ENCODE results near the gene BPGM.
A peak's percentile ranks its signal among the peaks of the same experiment; 100 is the strongest.

Gene BPGM

DNA sequence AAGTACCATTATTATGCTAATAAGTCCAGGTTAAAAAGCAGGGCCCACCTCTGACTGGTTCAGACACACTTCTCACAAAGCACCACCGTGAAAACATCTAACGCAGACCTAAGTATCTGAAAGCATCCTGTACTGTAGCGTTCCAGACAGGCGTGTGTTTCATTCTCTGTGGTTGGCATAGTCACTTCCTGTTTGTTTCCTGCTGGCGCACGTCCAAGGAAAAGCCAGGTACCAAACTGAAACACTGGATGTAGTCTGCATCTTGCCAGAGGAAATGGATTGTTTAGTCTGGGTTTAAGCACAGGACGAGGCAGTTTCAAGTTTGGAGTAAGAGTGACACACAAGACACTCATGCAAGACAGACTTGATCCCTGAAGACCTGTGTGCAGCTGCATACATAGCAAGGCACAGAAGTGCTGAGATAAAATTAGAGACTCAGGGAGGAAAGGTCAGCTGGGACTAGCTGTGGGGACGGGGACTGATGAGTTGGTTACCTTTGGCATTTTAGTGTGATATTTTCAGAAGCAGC is 23.3 kb downstream of the BPGM start (continued):
- TF ChIP-seq, protein P1, sequence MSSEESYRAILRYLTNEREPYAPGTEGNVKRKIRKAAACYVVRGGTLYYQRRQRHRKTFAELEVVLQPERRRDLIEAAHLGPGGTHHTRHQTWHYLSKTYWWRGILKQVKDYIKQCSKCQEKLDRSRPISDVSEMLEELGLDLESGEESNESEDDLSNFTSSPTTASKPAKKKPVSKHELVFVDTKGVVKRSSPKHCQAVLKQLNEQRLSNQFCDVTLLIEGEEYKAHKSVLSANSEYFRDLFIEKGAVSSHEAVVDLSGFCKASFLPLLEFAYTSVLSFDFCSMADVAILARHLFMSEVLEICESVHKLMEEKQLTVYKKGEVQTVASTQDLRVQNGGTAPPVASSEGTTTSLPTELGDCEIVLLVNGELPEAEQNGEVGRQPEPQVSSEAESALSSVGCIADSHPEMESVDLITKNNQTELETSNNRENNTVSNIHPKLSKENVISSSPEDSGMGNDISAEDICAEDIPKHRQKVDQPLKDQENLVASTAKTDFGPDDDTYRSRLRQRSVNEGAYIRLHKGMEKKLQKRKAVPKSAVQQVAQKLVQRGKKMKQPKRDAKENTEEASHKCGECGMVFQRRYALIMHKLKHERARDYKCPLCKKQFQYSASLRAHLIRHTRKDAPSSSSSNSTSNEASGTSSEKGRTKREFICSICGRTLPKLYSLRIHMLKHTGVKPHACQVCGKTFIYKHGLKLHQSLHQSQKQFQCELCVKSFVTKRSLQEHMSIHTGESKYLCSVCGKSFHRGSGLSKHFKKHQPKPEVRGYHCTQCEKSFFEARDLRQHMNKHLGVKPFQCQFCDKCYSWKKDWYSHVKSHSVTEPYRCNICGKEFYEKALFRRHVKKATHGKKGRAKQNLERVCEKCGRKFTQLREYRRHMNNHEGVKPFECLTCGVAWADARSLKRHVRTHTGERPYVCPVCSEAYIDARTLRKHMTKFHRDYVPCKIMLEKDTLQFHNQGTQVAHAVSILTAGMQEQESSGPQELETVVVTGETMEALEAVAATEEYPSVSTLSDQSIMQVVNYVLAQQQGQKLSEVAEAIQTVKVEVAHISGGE (tag by site-specific recombination; conservative IDR thresholded peaks at IDR 0.05; ENCODE audit: low read depth) = peak; percentile 70
- no peak for TF ChIP-seq ZNF394 (tag by site-specific recombination; IDR thresholded peaks at IDR 0.05; ENCODE audit: borderline replicate concordance)
- TF ChIP-seq, protein P2, sequence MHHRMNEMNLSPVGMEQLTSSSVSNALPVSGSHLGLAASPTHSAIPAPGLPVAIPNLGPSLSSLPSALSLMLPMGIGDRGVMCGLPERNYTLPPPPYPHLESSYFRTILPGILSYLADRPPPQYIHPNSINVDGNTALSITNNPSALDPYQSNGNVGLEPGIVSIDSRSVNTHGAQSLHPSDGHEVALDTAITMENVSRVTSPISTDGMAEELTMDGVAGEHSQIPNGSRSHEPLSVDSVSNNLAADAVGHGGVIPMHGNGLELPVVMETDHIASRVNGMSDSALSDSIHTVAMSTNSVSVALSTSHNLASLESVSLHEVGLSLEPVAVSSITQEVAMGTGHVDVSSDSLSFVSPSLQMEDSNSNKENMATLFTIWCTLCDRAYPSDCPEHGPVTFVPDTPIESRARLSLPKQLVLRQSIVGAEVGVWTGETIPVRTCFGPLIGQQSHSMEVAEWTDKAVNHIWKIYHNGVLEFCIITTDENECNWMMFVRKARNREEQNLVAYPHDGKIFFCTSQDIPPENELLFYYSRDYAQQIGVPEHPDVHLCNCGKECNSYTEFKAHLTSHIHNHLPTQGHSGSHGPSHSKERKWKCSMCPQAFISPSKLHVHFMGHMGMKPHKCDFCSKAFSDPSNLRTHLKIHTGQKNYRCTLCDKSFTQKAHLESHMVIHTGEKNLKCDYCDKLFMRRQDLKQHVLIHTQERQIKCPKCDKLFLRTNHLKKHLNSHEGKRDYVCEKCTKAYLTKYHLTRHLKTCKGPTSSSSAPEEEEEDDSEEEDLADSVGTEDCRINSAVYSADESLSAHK (tag by site-specific recombination; IDR thresholded peaks at IDR 0.05) = peak; percentile 91
- no peak for TF ChIP-seq ZNF391 (tag by site-specific recombination; IDR thresholded peaks at IDR 0.05; ENCODE audit: borderline replicate concordance, low read depth)
- no peak for TF ChIP-seq GLIS1 (tag by site-specific recombination; IDR thresholded peaks at IDR 0.05)
- TF ChIP-seq, protein P3, sequence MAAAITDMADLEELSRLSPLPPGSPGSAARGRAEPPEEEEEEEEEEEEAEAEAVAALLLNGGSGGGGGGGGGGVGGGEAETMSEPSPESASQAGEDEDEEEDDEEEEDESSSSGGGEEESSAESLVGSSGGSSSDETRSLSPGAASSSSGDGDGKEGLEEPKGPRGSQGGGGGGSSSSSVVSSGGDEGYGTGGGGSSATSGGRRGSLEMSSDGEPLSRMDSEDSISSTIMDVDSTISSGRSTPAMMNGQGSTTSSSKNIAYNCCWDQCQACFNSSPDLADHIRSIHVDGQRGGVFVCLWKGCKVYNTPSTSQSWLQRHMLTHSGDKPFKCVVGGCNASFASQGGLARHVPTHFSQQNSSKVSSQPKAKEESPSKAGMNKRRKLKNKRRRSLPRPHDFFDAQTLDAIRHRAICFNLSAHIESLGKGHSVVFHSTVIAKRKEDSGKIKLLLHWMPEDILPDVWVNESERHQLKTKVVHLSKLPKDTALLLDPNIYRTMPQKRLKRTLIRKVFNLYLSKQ (tag by site-specific recombination; IDR thresholded peaks at IDR 0.05; ENCODE audit: borderline replicate concordance) = no peak
- TF ChIP-seq, protein P4, sequence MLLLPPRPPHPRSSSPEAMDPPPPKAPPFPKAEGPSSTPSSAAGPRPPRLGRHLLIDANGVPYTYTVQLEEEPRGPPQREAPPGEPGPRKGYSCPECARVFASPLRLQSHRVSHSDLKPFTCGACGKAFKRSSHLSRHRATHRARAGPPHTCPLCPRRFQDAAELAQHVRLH (tag by site-specific recombination; IDR thresholded peaks at IDR 0.05) = no peak
- TF ChIP-seq, protein P5, sequence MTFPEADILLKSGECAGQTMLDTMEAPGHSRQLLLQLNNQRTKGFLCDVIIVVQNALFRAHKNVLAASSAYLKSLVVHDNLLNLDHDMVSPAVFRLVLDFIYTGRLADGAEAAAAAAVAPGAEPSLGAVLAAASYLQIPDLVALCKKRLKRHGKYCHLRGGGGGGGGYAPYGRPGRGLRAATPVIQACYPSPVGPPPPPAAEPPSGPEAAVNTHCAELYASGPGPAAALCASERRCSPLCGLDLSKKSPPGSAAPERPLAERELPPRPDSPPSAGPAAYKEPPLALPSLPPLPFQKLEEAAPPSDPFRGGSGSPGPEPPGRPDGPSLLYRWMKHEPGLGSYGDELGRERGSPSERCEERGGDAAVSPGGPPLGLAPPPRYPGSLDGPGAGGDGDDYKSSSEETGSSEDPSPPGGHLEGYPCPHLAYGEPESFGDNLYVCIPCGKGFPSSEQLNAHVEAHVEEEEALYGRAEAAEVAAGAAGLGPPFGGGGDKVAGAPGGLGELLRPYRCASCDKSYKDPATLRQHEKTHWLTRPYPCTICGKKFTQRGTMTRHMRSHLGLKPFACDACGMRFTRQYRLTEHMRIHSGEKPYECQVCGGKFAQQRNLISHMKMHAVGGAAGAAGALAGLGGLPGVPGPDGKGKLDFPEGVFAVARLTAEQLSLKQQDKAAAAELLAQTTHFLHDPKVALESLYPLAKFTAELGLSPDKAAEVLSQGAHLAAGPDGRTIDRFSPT (tag by site-specific recombination; IDR thresholded peaks at IDR 0.05) = no peak
- TF ChIP-seq YY1 (tag by site-specific recombination; IDR thresholded peaks at IDR 0.05) = no peak
- no peak for TF ChIP-seq ZNF837 (tag by site-specific recombination; IDR thresholded peaks at IDR 0.05)
- TF ChIP-seq ZFHX2 (tag by site-specific recombination; conservative IDR thresholded peaks at IDR 0.05) = no peak
- peak; percentile 74; the same call in 1 of the 2 replicates for TF ChIP-seq TRIM28 (IDR thresholded peaks at IDR 0.05; ENCODE audit: borderline replicate concordance, low read length)
- TF ChIP-seq ZNF585B (tag by site-specific recombination; IDR thresholded peaks at IDR 0.05) = no peak
- no peak for TF ChIP-seq MYNN (tag by site-specific recombination; IDR thresholded peaks at IDR 0.05; ENCODE audit: borderline replicate concordance)
- no peak for TF ChIP-seq ZNF248 (tag by site-specific recombination; IDR thresholded peaks at IDR 0.05)
- no peak for TF ChIP-seq ZIC2 (tag by site-specific recombination; IDR thresholded peaks at IDR 0.05)

DNA sequence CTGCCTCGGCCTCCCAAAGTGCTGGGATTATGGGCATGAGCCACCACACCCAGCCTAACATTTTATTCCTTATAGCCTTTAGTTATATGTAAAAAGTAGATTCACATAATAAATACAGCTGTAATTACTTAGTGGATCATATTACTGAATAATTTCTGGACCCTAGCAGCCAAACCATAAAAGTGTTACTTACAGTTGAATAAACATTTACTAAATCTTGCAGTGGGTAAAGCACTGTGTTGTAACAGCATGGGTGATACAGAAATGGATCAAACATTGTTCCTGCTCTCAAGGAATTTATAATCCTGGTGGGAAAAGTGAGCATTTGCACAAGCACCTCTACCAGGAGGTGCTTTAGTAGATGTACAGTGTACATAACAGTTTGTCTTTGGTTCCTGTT is 25.0 kb downstream of the BPGM start:
- POLR2A ChIA-PET = no interaction called here
- CTCF ChIA-PET = interaction anchor here (0.8 kb wide), 1 partner anchor 37 kb away, joined by 4 read pairs; no protein-coding TSS in a partner anchor
- Histone ChIP-seq H3K27ac (ENCODE audit: extremely low read depth, low read depth, low read length) (no peak overlapping the region), H3K4me1 (ENCODE audit: control insufficient read depth, insufficient read depth, low read length) (peaks cover 4% of the 10 kb centered on the region; the same call in 1 of the 2 replicates), H3K9me3 (ENCODE audit: control insufficient read depth, insufficient read depth, low read depth, low read length) (no peaks in the 10 kb centered on the region), H3K36me3 (ENCODE audit: control insufficient read depth in 2 of 2, insufficient read depth in 1 of 2, low read length in 2 of 2) (no peaks in the 10 kb centered on the region), H3K4me3 (ENCODE audit: low read depth, low read length) (no peak overlapping the region)
- TF ChIP-seq, protein P6, sequence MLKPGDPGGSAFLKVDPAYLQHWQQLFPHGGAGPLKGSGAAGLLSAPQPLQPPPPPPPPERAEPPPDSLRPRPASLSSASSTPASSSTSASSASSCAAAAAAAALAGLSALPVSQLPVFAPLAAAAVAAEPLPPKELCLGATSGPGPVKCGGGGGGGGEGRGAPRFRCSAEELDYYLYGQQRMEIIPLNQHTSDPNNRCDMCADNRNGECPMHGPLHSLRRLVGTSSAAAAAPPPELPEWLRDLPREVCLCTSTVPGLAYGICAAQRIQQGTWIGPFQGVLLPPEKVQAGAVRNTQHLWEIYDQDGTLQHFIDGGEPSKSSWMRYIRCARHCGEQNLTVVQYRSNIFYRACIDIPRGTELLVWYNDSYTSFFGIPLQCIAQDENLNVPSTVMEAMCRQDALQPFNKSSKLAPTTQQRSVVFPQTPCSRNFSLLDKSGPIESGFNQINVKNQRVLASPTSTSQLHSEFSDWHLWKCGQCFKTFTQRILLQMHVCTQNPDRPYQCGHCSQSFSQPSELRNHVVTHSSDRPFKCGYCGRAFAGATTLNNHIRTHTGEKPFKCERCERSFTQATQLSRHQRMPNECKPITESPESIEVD (tag by site-specific recombination; IDR thresholded peaks at IDR 0.05) = peak; percentile 82
- TF ChIP-seq TRIM28 (IDR thresholded peaks at IDR 0.05; ENCODE audit: borderline replicate concordance, low read length) (0 out of 2 replicates have a peak, but pooled peaks have one; percentile 32), ZNF239 (tag by site-specific recombination; IDR thresholded peaks at IDR 0.05) (no peak), ZNF341 (tag by site-specific recombination; IDR thresholded peaks at IDR 0.05; ENCODE audit: low read depth) (peak; percentile 53)

Measured in HEK293 (cell line).